Vagina (tissue), 2 donors: ENCODE data around the gene ZFX.

Source experiments
- CTCF ChIP-seq, 3 experiments: fragments of 450-650 bp in 2 of 3; fragments of 200-600 bp in 1 of 3; sonication (generic) in 1 of 3; IDR thresholded peaks; one replicate each; pipeline ENCODE4 v1.5.1; 2017 to 2019; ENCODE audit warnings: antibody characterized with exemption in 3 of 3, mild to moderate bottlenecking in 2 of 3, moderate library complexity in 2 of 3
- POLR2A ChIP-seq, 2 donors: fragments of 450-650 bp; IDR thresholded peaks; one replicate each; pipeline ENCODE4 v1.6.1; 2017; ENCODE audit warnings: antibody characterized with exemption in 2 of 2, mild to moderate bottlenecking in 2 of 2, moderate library complexity in 2 of 2

GRCh38 chrX:24166078-24166477, 16.5 kb downstream of the ZFX start:
- TF ChIP-seq POLR2A (IDR thresholded peaks at IDR 0.05) = no peak
- no peak for TF ChIP-seq CTCF (IDR thresholded peaks at IDR 0.05)
